GM18505 (cell line): ENCODE results near the gene ADGRG3.

Source experiments
- ATAC-seq: cut with Tn5 transposase; IDR thresholded peaks from one replicate; pipeline ENCODE4 v1.9.1; 2021; ENCODE audit not compliant: unreplicated experiment
- POLR2A ChIP-seq: IDR thresholded peaks from 4 replicates; pipeline ENCODE4 v1.6.1; 2011; ENCODE audit warnings: borderline replicate concordance; ENCODE audit not compliant: insufficient read depth, insufficient read length; ENCODE audit errors: extremely low read depth

ADGRG3 gene

DNA sequence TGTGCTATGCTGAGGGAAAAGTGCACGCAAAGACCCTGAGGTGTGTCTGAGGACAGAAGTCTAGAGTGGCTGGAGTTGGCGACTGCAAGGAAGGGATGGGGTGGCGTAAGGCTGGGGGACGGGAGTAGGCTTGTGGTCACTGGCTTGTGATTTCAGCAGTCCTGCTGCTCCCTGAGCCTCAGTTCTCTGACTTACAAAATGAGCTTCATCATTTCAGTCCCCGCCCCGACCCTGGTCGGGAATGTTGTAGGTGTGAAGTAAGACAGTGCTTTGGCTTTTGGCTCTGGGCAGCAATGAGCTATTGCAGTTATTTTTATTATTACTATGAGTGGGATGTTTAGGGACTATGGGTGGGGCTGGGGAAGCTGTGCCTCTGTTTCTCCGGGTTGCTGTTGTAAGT is 31.1 kb upstream of the ADGRG3 start:
- TF ChIP-seq POLR2A: no peak
- ATAC-seq: no peak

DNA sequence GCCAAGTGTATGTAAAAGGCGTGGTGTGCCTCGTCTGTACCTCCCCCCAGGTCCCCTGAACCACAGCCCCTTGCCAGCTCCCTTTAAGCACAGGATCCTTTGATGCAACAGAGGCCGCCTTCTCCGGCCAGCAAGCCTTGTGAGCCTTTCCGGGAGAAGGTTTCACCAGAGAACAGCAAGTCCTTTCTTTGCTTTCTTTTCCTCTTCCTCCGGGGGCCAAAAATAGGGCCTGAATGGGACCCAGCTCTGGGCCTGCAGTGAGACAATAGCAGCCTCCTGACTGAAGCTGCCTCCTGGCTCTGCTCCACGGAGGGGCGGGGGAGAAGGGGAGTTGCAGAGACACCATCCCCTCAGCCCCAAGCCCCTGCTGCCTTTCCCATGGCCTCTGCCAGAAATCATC is 30.7 kb upstream of the ADGRG3 start:
- no peak for TF ChIP-seq POLR2A

GRCh38 chr16:57637965-57638364 is 30.1 kb upstream of the ADGRG3 start:
- ATAC-seq: no peak
- no peak for TF ChIP-seq POLR2A

More for the DNA sequence above, 30.7 kb upstream of the ADGRG3 start:
- ATAC-seq: no peak

- no peak for TF ChIP-seq POLR2A
- ATAC-seq: no peak
These were observed 29.7 kb upstream of the ADGRG3 start for GRCh38 chr16:57638381-57638780.

GRCh38 chr16:57639172-57639887 is 28.8 kb upstream of the ADGRG3 start:
- no peak for ATAC-seq
- no peak for TF ChIP-seq POLR2A

DNA sequence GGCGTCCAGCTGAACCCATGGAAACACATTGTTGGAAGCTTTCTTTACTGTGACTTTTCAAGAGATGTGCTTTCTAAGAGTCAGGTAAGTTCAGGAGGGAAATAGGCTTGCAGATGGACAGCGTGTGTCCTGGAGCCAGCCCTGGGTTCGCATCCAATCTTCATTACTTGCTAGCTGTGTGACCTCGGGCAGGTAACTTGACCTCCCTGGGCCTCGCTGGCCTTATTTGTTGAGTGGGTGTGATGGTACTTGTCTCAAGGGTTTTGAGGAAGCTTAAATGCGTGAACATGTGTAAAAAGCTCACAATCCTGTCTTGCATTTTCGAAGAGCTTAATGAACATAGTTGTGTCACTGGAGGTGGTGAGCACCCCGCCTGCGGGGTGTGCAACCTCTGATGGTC is 27.9 kb upstream of the ADGRG3 start:
- no peak for TF ChIP-seq POLR2A

GRCh38 chr16:57640612-57641011 is 27.5 kb upstream of the ADGRG3 start:
- ATAC-seq: no peak
- TF ChIP-seq POLR2A: no peak

More for the DNA sequence above, 27.9 kb upstream of the ADGRG3 start:
- ATAC-seq: no peak

DNA sequence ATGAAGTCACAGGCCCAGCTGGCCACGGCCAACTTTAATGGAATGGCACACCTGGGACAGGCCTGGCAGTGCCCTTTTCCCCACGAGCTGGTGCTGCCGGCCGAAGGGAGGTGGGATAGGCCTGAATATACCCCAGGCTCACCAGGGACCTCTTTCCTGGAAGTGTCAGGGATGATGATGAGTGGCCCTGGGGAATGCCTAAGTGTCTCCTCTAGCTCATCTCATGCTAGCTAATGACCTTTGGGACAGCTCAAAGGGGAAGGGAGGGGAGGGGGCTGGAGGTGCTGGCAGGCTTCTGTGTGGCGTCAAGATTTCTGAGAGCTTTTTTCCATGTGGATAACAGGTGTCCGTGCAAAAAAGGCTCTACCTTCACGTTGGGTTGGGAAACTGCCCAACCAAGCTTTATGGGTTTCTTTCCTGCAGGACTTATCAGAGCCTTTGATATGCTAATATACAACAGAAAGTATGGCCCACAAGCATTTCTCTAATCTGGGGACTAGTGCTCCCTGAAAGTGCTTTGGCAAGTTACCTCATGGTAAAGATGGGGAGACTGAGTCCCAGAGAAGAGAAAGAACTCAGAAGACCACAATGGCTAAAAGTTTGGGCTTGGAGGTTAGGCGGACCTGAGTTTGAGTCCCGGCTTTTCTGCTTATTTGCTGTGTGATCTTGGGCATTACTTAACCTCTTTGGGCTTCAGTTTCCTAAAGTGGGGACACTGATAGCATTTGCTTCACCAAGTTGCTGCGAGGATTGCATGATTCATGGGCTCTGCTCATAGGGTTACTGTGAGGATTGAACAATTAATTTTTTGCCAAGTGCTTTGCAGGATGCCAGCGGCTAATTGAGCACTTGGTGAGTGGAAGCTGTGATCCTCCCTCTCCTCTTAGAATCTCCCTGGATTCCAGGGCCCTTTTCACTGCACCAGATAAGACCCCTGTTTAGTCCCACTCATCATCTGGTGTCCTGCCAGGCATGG is 25.7 kb upstream of the ADGRG3 start:
- ATAC-seq: no peak

DNA sequence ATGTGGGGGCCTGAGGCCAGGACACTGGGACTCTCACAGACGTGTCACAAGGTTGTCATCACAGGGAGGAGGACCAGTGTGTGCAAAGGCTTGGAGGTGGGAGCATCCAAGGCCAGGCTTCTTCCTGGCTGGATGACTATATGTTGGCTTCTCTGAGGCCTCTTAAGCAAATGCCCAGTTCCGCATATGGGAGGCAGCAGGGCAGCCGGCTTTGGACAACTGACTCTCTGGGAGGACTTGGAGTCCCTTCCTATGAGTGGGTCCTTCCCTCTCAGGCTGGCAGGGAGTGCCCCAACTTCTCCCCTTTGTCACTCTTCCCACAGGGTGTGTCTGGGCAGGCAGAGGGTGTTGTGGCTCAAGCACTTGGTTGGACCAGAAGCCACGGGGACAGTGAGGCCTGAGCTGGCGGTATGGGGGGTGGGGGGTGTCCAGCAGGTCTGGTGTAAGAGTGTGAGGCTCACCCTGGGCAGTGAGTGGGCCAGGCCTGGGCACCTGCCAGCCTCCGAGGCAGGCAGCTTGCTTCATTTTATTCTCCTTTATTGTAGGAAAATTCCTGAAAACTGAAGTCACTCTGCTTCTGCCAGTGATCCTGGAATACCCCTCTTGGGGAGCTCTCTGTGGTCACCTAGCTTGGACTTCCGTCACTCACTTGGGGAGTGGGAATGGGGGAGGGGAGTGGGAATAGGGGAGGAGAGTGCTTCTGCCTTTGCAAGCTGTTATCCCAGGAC is 24.8 kb upstream of the ADGRG3 start:
- no peak for TF ChIP-seq POLR2A
- ATAC-seq: no peak

More for the DNA sequence above, 25.7 kb upstream of the ADGRG3 start:
- no peak for TF ChIP-seq POLR2A

- TF ChIP-seq POLR2A: no peak
- ATAC-seq: no peak
These were observed 24.2 kb upstream of the ADGRG3 start for GRCh38 chr16:57643910-57644309.

DNA sequence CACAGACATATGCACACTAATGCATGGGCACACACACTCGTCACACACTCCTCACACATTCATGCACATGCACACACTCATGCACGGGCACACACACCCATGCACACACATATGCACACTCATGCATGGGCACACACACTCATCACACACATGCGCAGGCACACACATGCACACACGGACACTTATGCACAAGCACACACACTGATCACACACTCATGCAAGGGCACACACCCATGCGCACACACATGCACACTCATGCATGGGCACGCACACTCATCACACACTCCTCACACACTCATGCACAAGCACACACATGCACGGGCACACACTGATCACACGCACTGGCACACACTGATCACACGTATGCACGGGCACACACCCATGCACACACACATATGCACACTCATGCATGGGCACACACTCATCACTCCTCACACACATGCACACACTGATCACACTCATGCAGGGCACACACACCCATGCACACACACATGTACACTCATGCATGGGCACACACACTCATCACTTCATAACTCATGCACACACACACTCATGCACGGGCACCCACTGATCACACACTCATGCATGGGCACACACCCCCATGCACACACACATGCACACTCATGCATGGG is 23.6 kb upstream of the ADGRG3 start:
- ATAC-seq: no peak
- TF ChIP-seq POLR2A: no peak

- TF ChIP-seq POLR2A: no peak
- no peak for ATAC-seq
These were observed 22.9 kb upstream of the ADGRG3 start for GRCh38 chr16:57645169-57645568.
